SIG-M5 treated with dmso at 0.1 percent for 504 hours (cell line): Measurements from ENCODE around the gene TDRD10.
A peak's percentile ranks its signal among the peaks of the same experiment; 100 is the strongest.

Source experiments
- DNase-seq: peaks from one replicate; lab custom pipeline; 2025; ENCODE audit not compliant: unreplicated experiment; lab: John Stamatoyannopoulos, UW

TDRD10 gene, protein sequence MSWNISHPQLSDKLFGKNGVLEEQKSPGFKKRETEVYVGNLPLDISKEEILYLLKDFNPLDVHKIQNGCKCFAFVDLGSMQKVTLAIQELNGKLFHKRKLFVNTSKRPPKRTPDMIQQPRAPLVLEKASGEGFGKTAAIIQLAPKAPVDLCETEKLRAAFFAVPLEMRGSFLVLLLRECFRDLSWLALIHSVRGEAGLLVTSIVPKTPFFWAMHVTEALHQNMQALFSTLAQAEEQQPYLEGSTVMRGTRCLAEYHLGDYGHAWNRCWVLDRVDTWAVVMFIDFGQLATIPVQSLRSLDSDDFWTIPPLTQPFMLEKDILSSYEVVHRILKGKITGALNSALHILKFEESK

DNA sequence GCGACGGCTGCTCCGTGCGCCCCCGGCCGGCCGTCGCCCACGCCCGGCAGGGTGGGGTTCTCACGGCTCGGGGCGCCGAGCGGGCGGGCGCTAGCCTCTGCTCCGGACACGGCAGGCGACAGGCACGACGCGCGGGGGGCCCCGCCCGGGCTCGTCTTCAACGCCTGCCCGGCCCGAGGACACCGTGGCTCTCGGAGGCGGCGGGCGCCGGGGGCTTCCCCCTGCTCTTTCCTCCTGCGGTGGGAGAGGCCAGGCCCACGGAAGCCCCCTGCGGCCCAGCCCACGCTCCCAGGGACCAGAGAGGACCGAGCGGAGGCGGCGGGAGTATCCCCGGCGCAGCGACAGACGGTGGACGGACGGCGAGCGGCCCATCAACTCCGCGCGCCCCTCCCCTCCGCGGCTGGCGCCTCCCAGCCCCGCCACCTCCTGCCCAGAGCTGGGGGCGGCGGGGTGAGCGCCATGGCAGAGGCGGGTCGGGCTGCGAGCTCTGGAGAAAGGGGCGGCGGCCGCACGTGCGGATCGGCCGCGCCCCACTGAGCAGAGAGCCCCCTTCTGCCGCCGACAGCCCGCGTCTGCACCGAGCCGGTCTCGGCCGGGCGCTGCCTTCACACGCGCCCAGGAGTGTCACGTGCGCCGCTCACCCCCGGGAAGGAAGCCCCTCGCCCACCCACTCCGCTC, at the start of gene TDRD10, which contains the start of gene SHE:
Gene TDRD10 (plus strand): TSS at position 154 of the 678 bp plus-strand sequence. CDS start 4,685 bp downstream, outside the sequence.
Gene SHE (minus strand): TSS at position 347 of the 678 bp plus-strand sequence. CDS start 386 bp downstream, outside the sequence.
- DNase-seq = no peak

DNA sequence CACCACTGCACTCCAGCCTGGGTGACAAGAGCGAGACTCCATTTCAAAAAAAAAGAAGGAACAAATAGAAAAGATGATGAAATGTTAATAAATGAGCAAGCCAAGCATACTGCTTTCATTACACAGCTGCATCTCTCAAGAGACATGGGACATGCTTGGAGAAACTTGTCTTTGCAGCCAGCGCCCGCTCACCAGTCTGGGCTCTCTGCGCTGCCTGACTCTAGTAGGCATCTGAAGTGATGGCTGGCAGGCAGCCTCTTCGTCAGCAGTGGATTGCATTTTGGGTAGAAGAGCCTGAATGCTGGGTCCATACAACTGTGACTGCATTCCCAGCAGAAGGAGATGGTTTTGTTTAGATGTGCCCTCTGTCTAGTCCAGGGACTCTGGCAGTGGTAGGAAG, 48.9 kb upstream of the TDRD10 start:
- DNase-seq = no peak

DNA sequence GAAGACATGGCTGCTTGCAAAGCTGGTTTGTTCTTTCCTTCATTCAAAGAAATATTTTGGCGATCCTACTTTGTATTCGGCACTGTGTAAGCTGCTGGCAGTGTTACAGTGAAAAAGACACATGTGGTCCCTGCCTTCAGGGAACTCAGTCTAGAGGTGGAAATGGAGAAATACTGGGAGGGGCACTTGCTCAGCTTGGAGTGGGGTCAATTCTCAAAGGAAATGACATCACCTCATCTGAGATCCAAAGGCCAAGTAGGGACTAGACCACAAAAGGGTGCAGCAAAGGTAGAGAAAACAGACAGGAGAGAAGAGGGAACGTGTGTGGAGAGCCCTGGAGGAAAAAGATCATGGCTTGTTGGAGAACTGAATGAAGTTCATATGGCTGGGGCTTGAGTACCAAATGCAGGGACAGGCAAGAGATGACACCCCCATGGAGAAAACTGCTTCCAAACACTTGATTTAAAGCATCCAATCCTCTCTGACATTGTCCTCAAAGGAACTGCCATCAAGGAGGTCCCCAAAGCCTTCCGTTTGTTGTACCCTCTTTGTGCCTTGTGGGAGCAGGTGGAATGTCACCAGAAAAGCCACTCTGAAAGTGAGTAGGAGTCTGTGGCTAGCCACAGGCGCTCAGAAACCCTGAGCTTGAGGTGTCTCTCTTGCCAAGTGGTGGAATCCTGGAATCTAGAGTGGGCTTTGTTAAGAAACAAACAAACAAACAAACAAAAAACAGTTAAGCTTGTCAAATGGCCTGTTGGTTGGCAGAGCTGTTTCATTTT, 48.3 kb upstream of the TDRD10 start:
- DNase-seq = no peak

DNA sequence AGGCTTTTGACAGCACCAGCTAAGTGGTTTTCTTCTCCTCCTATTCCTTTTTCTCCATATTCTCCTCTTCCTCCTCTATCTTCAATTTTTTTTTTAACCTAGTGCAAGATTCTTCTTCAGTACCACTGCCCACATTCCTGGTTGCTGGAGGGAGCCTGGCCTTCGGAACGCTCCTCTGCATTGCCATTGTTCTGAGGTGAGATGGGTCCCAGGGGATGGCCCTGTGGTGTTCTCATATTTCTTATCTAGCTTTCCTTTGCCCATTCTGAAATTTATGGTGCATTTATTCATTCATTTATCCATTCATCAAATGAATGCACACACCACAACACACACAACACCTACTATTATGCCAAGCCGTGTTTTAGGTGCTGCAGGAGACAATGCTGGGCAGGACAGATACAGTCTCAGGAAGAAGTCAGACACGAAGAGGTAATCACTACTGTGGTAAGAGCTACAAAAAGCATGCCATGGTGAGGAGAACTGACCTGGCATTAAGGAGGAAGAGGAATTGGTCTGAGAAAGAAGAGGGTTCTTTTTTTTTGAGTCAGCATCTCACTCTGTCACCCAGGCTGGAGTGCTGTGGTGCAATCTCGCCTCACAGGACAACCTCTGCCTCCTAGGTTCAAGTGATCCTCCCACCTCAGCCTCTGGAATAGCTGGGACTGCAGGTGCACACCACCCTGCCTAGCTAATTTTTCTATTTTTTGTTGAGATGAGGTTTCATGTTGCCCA, 47.5 kb upstream of the TDRD10 start:
- DNase-seq = no peak

DNA sequence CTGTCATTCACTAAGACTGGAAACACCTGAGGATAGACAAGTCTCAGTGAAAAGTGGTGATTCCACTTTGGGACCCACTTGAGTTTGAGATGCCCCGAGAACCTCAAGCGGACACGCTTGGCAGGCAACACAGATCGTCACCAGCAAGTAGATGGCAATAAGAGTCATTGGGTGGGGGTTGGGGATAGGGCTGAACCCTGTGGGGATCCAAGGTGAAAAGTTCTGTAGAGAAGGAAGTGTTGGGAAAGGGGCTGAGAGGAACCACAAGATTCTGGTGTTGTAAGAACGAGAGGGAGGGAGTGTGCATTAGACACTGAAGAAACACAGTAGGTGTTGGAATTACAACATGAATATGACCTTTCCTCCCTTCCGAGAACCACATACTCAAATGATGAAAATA, 45.4 kb upstream of the TDRD10 start:
- DNase-seq = peak; percentile 89

DNA sequence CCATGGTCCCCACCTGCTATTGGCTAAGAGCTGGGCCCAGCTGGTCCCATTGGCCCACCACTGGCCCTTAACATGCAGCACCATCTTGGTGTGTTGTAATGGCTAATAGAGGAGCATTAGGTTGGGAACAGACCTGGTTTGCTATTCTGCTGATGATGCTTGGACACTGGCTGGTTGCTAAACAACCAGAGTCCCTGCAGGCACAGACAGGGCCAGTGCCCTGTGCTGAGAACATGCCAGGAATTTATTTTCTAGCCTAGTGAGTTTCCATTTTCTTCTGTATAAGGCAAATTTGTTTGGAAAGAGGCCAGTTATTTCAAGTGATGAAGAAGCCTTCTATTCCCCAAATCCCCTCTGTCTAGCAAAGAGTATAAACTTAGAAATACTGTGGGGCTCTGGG, 42.9 kb upstream of the TDRD10 start:
- DNase-seq = no peak

DNA sequence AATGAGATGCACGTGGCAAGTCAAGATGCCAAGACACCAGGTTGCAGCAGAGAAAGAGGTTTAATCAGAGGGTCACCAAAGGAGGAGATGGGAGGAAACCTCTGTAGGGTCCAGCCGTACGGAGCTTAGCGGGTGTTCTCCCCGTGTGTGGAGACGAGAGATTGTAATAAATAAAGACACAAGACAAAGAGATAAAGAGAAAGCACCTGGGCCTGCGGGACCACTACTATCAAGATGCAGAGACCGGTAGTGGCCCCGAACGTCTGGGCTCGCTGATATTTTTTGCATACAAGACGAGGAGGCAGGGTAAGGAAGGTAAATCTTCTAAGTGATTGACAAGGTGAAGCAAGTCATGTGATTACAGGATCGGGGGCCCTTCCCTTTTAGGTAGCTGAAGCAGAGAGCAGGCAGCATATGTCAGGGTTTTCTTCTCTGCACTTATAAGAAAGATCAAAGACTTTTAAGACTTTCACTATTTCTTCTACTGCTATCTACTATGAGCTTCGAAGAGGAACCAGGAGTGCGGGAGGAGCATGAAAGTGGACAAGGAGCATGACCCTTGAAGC, 41.2 kb upstream of the TDRD10 start:
- DNase-seq = no peak

DNA sequence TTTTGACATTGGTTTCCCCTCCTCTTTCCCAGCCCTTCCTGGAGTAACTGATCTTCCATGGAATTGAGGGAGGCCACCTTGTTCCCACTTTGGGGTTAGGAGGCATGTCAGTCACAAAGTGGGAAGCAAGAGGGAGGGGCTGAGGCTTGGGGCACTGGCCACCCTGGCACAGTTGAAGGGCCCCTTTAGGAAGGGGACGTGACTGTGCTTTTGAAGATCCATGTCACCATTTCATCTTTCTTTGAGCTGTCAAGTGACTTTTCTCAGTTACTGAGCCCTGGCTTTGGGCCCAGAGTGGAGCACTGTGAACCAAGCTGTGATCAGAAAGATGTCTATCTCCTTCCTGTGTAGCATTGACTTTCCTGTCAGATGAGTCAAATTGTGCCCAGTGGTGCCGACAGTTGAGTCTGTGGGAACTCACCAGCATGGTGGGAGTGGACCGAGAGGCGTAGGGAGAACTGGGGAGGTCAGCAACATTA, 38.5 kb upstream of the TDRD10 start:
- no peak for DNase-seq

DNA sequence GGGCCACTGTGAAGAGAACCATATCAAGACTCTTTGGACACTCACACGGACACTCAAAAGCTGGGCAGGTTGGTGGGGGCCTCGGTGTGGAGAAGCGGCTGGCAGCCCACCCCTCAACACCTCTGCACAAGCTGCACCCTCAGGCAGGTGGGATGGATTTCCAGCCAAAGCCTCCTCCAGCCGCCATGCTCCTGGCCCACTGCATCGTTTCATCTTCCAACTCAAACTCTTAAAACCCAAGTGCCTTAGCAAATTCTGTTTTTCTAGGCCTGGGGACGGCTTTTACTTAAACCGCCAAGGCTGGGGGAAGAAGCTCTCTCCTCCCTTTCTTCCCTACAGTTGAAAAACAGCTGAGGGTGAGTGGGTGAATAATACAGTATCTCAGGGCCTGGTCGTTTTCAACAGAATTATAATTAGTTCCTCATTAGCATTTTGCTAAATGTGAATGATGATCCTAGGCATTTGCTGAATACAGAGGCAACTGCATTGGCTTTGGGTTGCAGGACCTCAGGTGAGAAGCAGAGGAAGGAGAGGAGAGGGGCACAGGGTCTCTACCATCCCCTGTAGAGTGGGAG, 36.3 kb upstream of the TDRD10 start:
- DNase-seq = no peak

DNA sequence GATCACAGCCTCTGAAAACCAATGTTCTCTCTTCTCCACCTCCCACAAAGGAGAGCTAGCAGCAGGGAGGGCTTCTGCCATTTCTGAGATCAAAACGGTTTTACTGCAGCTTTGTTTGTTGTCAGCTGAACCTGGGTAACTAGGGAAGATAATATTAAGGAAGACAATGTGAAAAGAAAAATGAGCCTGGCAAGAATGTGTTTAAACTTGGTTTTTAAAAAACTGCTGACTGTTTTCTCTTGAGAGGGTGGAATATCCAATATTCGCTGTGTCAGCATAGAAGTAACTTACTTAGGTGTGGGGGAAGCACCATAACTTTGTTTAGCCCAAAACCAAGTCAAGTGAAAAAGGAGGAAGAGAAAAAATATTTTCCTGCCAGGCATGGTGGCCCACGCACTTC, 35.8 kb upstream of the TDRD10 start:
- DNase-seq = no peak

DNA sequence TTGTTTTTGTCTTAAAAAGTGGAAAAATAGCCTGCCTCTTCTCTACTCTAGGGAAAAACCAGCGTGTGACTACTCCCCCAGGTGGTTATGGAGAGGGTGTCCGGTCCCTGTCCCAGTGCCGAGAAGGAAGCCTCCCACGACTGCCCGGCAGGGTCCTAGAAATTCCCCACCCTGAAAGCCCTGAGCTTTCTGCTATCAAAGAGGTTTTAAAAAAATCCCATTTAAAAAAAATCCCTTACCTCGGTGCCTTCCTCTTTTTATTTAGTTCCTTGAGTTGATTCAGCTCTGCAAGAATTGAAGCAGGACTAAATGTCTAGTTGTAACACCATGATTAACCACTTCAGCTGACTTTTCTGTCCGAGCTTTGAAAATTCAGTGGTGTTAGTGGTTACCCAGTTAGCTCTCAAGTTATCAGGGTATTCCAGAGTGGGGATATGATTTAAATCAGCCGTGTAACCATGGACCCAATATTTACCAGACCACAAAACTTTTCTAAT, 35.0 kb upstream of the TDRD10 start:
- no peak for DNase-seq

DNA sequence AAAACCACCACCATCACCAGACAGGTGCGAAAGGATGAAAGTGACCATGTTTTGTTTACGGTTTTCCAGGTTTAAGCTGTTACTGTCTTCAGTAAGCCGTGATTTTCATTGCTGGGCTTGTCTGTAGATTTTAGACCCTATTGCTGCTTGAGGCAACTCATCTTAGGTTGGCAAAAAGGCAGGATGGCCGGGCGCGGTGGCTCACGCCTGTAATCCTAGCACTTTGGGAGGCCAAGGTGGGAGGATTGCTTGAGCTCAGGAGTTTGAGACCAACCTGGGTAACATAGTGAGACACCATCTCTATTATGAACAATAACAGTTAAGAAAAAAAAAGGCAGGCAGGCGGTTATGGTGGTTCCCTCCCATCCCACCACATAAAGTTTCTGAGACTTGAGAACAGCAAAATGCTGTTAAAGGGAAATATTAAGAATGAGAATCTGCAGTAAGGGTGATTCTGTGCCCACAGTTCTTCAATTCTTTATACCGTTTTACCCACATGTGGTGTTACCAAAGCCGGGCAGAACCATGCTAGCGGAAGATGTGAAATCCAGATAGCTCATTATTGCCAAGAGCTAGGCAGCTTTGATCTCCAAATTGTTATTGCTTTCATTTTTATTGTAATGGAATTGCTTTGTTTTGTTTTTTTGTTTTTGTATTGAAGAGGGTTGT, 34.5 kb upstream of the TDRD10 start:
- no peak for DNase-seq

DNA sequence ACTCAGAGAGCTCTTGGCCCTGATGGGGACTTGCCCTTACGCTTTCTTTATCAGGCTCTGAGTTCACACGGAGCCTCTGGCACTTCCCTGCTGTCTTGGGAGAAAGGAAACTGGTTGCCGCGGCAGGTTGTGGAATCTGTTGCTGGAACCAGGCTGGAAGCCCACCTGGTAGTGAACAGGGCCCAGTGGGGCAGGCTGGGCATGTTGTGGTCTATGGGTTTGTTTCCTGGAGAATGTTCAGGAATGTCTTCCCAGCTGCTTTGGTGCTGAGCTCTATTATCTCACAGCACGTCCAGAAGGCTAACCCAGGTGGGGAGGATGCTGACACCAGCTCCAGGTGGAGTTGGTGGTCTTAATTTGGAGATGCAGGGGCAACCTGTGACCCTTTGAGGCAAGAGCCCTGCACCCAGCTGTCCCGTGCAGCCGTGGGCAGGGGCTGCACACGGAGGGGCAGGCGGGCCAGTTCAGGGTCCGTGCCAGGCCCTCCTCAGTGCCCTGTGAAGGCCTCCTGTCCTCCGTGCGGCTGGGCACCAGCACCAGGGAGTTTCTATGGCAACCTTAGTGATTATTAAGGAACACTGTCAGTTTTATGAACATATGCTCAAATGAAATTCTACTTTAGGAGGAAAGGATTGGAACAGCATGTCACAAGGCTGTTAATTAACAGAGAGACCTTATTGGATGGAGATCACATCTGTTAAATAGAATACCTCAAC, 33.3 kb upstream of the TDRD10 start:
- no peak for DNase-seq

DNA sequence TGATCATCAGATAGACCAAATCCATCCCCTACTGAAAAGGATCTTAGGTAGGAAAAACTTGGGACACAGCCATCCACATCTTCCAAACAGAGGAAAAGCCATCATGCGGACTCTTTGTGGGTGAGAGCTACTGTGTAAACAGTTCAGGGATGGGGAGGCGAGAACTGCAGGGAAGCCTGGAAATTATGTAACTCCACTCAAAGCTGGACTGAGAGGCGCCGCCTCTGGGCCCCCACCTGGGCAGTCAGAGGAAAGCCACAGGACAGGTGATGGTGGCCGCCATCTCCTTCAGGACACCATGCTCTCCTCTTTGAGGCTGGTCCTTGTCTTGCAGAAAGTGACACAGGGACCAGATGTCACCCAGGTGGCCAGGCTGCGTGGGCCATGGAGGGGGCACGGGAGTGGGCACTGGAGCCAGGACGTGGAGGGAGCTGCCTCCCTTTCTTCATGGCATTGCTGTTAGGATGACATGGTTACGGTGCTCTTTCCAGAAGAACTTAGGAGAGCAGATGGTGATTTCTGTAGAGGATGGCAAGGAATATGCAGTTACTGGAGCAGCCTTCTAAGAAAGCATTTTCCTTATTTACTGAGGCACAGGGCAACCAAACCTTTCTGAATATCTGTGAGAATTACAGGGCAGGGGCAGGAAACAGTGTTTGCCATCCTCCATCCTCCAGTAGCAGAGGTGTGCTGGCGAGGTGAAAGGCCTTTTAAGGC, 32.0 kb upstream of the TDRD10 start:
- DNase-seq = no peak

DNA sequence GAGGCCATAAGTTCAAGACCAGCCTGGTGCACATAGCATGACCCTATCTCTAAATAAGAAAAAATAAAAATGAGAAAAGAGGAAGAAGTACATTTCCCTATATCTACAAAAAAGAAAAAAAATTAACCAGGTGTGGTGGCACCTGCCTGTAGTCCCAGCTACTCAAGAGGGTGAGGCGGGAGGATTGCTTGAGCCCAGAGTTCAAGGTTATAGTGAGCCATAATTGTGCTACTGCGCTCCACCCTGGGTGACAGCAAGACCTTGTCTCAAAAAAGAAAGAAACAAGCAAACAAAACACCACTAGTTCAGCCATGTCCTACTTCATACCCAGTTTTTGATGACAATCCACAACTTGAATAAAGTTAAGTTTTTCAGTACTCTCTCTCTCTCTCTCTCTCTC, 30.7 kb upstream of the TDRD10 start:
- DNase-seq = no peak

DNA sequence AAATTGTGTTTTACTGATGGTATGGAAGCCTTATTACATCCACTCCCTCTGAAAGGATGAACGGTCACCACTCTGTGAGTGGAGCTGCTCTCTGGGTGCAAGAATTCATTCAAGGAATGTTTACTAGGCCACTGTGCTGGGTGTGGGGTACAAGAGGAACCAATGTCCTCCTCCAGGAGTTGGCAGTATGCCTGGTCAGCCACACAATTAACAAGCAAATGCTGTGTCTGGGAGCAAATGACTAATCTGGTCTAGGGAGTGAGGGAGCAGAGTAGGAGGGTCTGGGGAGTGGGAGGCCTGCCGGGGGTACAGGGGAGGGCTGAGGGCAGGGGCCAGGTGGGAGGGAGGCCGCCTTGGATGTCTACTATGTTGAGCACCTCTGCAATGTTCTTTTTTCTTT, 27.2 kb upstream of the TDRD10 start:
- no peak for DNase-seq

DNA sequence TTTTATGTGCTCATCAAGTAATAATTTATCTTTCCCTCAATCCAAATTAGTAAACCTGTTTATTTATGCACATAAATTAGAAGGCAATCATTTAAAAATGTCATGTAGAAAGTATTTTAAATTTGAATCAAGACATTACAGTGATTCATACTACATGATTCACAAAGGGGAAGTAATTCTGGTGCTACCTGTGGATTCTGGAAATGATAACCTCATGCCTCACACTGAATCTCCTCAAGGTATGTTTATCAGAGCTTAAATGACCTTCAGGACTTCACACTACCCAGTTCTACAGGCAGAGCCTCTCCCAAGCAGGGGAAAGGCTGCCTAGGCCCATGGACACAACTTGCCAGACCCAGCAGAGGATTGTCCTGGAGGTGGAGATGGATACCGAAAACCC, 25.2 kb upstream of the TDRD10 start:
- DNase-seq = no peak

DNA sequence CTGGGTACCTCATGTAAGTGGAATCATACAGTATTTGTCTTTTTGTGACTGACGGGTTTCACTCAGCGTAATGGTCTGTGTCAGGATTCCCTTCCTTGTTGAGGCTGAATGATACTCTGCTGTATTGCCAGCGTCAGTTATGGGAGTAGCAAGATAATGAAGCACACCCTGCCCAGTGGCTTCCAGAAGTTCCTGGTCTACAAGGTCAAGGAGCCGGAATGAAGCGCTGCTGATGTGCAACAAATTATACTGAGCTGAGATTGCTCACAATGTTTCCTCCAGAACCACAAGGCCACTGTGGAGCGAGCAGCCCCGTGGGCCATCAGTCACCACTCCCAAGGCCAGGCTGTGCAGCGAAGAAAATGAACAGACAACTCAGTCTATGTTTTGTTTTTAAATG, 24.0 kb upstream of the TDRD10 start:
- no peak for DNase-seq
